Peyer's patch (tissue), 4 donors: ENCODE measurements around the gene SEMA5A. TPM values are rescaled to one million over a fixed set of nuclear protein-coding genes. Genes with fewer than 3 reads are reported as not detected.

Experiments
- DNase-seq, 3 donors: peaks; one replicate each; pipeline ENCODE4 v3.0.0-alpha.2; 2017 to 2019
- H3K27ac ChIP-seq, 4 donors: fragments of 200-600 bp; sonication (generic); one replicate each; pipeline ENCODE4 v1.5.1; 2016 to 2019
- H3K27me3 ChIP-seq, 2 donors: fragments of 200-600 bp; sonication (generic); one replicate each; pipeline ENCODE4 v1.5.1; 2019
- H3K36me3 ChIP-seq, 3 donors: fragments of 200-600 bp; sonication (generic); one replicate each; pipeline ENCODE4 v1.5.1; 2016 to 2019
- H3K4me1 ChIP-seq, 4 donors: fragments of 200-600 bp; sonication (generic); one replicate each; pipeline ENCODE4 v1.5.1; 2016 to 2019
- H3K4me3 ChIP-seq, 4 donors: fragments of 200-600 bp; sonication (generic); 1 replicate in 3 of 4; 2 replicates in 1 of 4; pipeline ENCODE4 v1.5.1; 2016 to 2019; ENCODE audit warnings: mild to moderate bottlenecking in 1 of 4
- H3K9me3 ChIP-seq, 4 donors: fragments of 200-600 bp; sonication (generic); one replicate each; pipeline ENCODE4 v1.5.1; 2016 to 2019; ENCODE audit warnings: mild to moderate bottlenecking in 1 of 4
- CTCF ChIP-seq, 6 experiments: fragments of 450-650 bp in 4 of 6; fragments of 200-600 bp in 2 of 6; sonication (generic) in 1 of 6; IDR thresholded peaks; one replicate each; pipeline ENCODE4 v1.5.1; 2017 to 2019; ENCODE audit warnings: antibody characterized with exemption in 6 of 6, mild to moderate bottlenecking in 3 of 6, moderate library complexity in 1 of 6
- POLR2A ChIP-seq, 2 donors: fragments of 450-650 bp; IDR thresholded peaks; one replicate each; pipeline ENCODE4 v1.5.1; 2017; ENCODE audit warnings: antibody characterized with exemption in 2 of 2, mild to moderate bottlenecking in 2 of 2, moderate library complexity in 2 of 2
- total RNA-seq, 4 donors: library from RNA; depleted of rRNA; stranded (reverse); fragments of >200 nt; gene quantifications; one replicate each; pipeline ENCODE4 v1.1.0, GENCODE V29; 2016

Gene SEMA5A
- total RNA-seq, 4 donors from 2014 or later = 11.6 to 22.5 (median 18.2) TPM

DNA sequence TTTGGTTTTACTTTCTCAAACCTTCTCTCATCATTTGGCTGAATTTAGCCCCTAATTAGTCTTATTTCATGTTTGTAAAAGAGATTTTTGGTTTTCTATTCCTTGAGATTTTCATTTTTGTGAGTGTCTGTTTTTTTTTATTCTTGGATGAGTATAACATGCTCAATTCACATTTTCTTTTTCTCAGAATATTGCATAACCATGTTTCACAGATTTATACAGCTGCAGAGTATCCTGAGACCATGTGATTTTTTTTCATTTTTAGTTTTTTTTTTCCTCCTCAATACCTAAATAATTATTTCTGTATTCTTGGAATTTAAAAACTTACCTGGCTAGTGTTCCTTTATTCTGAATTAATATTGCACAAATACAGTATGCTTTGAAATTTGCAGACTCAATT is 361.9 kb downstream of the SEMA5A start:
- Histone ChIP-seq H3K27me3 (no peaks in the 10 kb centered on the region), H3K9me3 (no peaks in the 10 kb centered on the region), H3K36me3 (no peaks in the 10 kb centered on the region), H3K4me1 (no peaks in the 10 kb centered on the region), H3K4me3 (no peak overlapping the region), H3K27ac (no peak overlapping the region)
- no peak for DNase-seq
- TF ChIP-seq POLR2A (IDR thresholded peaks at IDR 0.05) (no peak), CTCF (IDR thresholded peaks at IDR 0.05) (no peak)

GRCh38 chr5:9182899-9183695 is 362.8 kb downstream of the SEMA5A start:
- H3K9me3 ChIP-seq = no peaks in the 10 kb centered on the region
- no peak for TF ChIP-seq CTCF (IDR thresholded peaks at IDR 0.05)
- TF ChIP-seq POLR2A (IDR thresholded peaks at IDR 0.05) = no peak
- H3K36me3 ChIP-seq = no peaks in the 10 kb centered on the region
- no peaks in the 10 kb centered on the region for H3K4me1 ChIP-seq
- no peaks in the 10 kb centered on the region for H3K27me3 ChIP-seq
- no peak overlapping the region for H3K27ac ChIP-seq
- H3K4me3 ChIP-seq = no peak overlapping the region
- DNase-seq = no peak

DNA sequence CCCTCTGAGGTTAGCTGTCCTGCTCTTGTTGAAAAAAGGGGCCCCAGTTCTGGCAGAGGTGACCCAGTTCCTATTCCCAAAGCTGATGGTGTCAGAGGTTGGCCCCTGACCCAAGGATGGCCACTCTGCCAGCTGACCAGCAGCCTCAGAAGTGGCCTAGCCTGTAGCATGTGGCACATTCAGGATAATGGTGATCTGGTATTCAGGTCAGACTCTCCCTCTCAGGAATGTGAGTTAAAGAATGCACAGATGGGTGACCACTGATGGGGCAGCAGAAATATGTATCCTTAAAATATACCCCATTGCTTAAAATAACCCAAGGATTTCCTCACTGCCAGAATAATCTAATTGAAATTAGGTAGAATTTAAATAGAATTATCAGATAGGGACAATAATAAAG is 369.2 kb downstream of the SEMA5A start:
- no peaks in the 10 kb centered on the region for H3K27me3 ChIP-seq
- no peak for DNase-seq
- no peak overlapping the region for H3K27ac ChIP-seq
- no peak overlapping the region for H3K4me3 ChIP-seq
- H3K9me3 ChIP-seq = no peaks in the 10 kb centered on the region
- TF ChIP-seq POLR2A (IDR thresholded peaks at IDR 0.05) (no peak), CTCF (IDR thresholded peaks at IDR 0.05) (no peak)
- no peaks in the 10 kb centered on the region for H3K4me1 ChIP-seq
- no peaks in the 10 kb centered on the region for H3K36me3 ChIP-seq

DNA sequence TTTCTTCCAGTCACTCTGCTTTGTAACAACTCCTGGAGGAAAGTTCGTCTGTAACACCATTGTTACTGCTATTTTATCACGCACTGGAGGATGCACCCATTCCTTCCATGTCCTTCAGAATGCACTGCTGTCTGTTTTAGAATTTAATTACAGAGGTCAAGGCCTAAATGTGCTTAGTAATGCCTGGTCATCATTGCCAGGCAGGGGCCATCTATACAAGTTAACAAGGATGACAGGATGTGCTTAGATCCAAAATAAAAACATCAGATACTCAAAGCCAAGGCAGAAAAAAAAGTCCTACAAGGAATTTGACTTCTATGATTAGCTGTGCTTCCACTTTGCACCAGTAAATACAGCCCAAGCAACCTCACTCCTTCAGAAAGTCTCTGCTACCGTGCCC is 371.4 kb downstream of the SEMA5A start:
- Histone ChIP-seq H3K27me3 (no peaks in the 10 kb centered on the region), H3K4me1 (no peaks in the 10 kb centered on the region), H3K27ac (no peak overlapping the region), H3K36me3 (no peaks in the 10 kb centered on the region), H3K9me3 (no peaks in the 10 kb centered on the region), H3K4me3 (no peak overlapping the region)
- TF ChIP-seq CTCF (IDR thresholded peaks at IDR 0.05) (no peak), POLR2A (IDR thresholded peaks at IDR 0.05) (no peak)
- DNase-seq = no peak

DNA sequence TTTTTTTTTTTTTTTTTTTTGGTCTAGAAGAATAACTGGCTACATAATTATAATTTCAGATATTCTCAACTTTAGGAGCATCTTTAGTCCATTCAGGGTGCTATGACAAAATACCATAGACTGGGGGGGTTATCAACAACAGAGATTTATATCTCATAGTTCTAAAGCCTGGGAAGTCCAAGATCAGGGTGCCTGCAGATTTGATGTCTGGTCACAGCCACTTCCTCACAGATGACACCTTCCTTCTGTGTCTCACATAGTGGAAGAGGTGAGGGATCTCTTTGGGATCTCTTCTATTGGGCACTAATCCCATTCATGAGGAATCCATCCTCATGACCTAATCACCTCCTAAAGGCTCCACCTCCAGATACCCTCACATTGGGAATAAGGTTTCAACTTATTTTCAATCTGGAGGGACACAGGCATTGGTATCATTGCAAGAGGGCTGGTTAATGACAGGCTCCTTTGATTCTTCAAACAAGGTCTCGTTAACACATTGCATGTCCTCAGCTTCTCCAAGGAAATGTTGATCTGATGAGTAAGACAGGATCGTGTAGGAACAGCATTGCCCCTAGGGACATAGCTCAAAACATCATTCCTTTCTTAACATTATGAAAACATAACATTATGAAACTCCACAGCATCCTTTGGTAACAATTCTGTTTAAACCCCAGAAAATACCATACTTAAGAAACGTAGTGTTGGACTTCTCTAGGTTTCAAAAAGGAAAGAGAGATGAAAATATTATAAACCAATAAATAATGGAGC is 372.4 kb downstream of the SEMA5A start:
- Histone ChIP-seq H3K9me3 (no peaks in the 10 kb centered on the region), H3K36me3 (no peaks in the 10 kb centered on the region), H3K27me3 (no peaks in the 10 kb centered on the region), H3K4me1 (no peaks in the 10 kb centered on the region), H3K27ac (no peak overlapping the region), H3K4me3 (no peak overlapping the region)
- no peak for TF ChIP-seq POLR2A (IDR thresholded peaks at IDR 0.05)
- no peak for TF ChIP-seq CTCF (IDR thresholded peaks at IDR 0.05)
- no peak for DNase-seq
